K562 (cell line): Measurements from ENCODE around the gene PPP1R13B. TPM values are rescaled to one million over a fixed set of nuclear protein-coding genes. Genes with fewer than 3 reads are reported as not detected.
A peak's percentile ranks its signal among the peaks of the same experiment; 100 is the strongest.

Experiments
- ATAC-seq: fragments of 200-7000 bp; cut with Tn5 transposase; 3 replicates; pipeline ENCODE4 v1.9.1; 2020; ENCODE audit warnings: moderate library complexity
- BruUV-seq: library from RNA; stranded (reverse); fragments of 400-500 nt; replicated peaks from 2 replicates; lab custom pipeline; 2021; lab: Mats Ljungman, UMichigan
- CTCF ChIA-PET: fragments of 300-600 bp; formaldehyde crosslinking; extraction: SDS; loops from one replicate; lab custom pipeline; 2021; ENCODE audit warnings: low intra/inter-chr PET ratio; lab: Yijun Ruan, JAX
- POLR2A ChIA-PET: fragments of 300-600, 350-650 bp; sonication (Branson Sonifier 250); formaldehyde crosslinking; extraction: SDS; loops from one replicate; lab custom pipeline; 2021; ENCODE audit warnings: antibody characterized with exemption, inconsistent platforms; lab: Yijun Ruan, JAX
- DNase-seq, 4 experiments: peaks; one replicate each; pipeline versions ENCODE4 v3.0.0 to v3.0.0-alpha.2; 2011 to 2018; ENCODE audit warnings: low spot score in 3 of 4, mixed read lengths in 3 of 4; ENCODE audit errors: extremely low read depth in 1 of 4
- FAIRE-seq: peaks from 2 replicates; lab custom pipeline; 2011; peaks lifted over from hg19 to GRCh38; lab: Jason Lieb, UNC
- H2AFZ ChIP-seq: 2 replicates; pipeline ENCODE4 v1.6.0; 2011; ENCODE audit warnings: low read depth, low read length, control low read depth, inconsistent platforms
- H3K27ac ChIP-seq: fragments of 200-600 bp; 3 replicates; pipeline ENCODE4 v1.8.0; 2011; ENCODE audit warnings: low read depth, mild to moderate bottlenecking, control low read depth, inconsistent platforms, low read length, moderate library complexity, mixed read lengths; ENCODE audit errors: extremely low read depth
- H3K27me3 ChIP-seq, 2 experiments: fragments of 300-600 bp in 1 of 2; 2 replicates in 1 of 2; 3 replicates in 1 of 2; pipeline versions ENCODE4 v1.6.0 to v1.8.0; 2011; ENCODE audit warnings: inconsistent platforms in 2 of 2, low read length in 2 of 2, mild to moderate bottlenecking in 1 of 2, mixed read lengths in 1 of 2, moderate library complexity in 1 of 2; ENCODE audit not compliant: control insufficient read depth in 2 of 2, insufficient read depth in 2 of 2
- H3K36me3 ChIP-seq: fragments of 300-600 bp; 3 replicates; pipeline ENCODE4 v1.8.0; 2011; ENCODE audit warnings: mild to moderate bottlenecking, low read length, inconsistent platforms; ENCODE audit not compliant: control insufficient read depth, insufficient read depth
- H3K4me1 ChIP-seq, 2 experiments: fragments of 200-600 bp in 1 of 2; replicated peaks in 1 of 2; 2 replicates in 1 of 2; 3 replicates in 1 of 2; pipeline versions ENCODE4 v1.5.1 to v1.8.0; 2011; ENCODE audit warnings: inconsistent platforms in 2 of 2, low read length in 2 of 2, mild to moderate bottlenecking in 1 of 2, mixed read lengths in 1 of 2, moderate library complexity in 1 of 2; ENCODE audit not compliant: control insufficient read depth in 2 of 2, insufficient read depth in 2 of 2
- H3K4me2 ChIP-seq: 2 replicates; pipeline ENCODE4 v1.6.1; 2011; ENCODE audit warnings: low read length, control low read depth, inconsistent platforms, mixed read lengths; ENCODE audit not compliant: insufficient read depth
- H3K4me3 ChIP-seq: fragments of 200-600 bp; sonication (generic), shearing (Covaris generic); 2 replicates; pipeline ENCODE4 v1.5.1; 2016; ENCODE audit warnings: control low read depth, inconsistent platforms
- H3K79me2 ChIP-seq: fragments of 200-600 bp; 3 replicates; pipeline ENCODE4 v1.8.0; 2011; ENCODE audit warnings: low read length, inconsistent platforms; ENCODE audit not compliant: control insufficient read depth, insufficient read depth
- H3K9ac ChIP-seq, 2 experiments: 2 replicates each; pipeline versions ENCODE4 v1.6.0 to v1.6.1; 2011; ENCODE audit warnings: low read depth in 2 of 2, low read length in 2 of 2, control low read depth in 1 of 2, inconsistent platforms in 1 of 2, mild to moderate bottlenecking in 1 of 2, mixed read lengths in 1 of 2; ENCODE audit not compliant: insufficient read depth in 1 of 2
- H3K9me1 ChIP-seq: one replicate; pipeline ENCODE4 v1.6.0; 2011; ENCODE audit warnings: inconsistent platforms, mild to moderate bottlenecking, low read length, moderate library complexity; ENCODE audit not compliant: control insufficient read depth, insufficient read depth
- H3K9me3 ChIP-seq: replicated peaks from 2 replicates; pipeline ENCODE4 v1.5.1; 2011; ENCODE audit warnings: low read depth, low read length, inconsistent platforms; ENCODE audit not compliant: control insufficient read depth, insufficient read depth
- H4K20me1 ChIP-seq: replicated peaks from 2 replicates; pipeline ENCODE4 v1.6.1; 2011; ENCODE audit warnings: low read length, inconsistent platforms, mixed read lengths; ENCODE audit not compliant: control insufficient read depth, insufficient read depth
- BRF2 ChIP-seq: IDR thresholded peaks from 3 replicates; pipeline ENCODE4 v1.6.1; 2011; ENCODE audit warnings: borderline replicate concordance, mild to moderate bottlenecking; ENCODE audit not compliant: insufficient read length, insufficient read depth
- C11orf30 ChIP-seq: fragments of 450-650 bp; IDR thresholded peaks from 2 replicates; pipeline ENCODE4 v1.6.1; 2016; ENCODE audit warnings: low read depth, mild to moderate bottlenecking
- ELK3 ChIP-seq: fragments of 450-650 bp; formaldehyde crosslinking; IDR thresholded peaks from 2 replicates; pipeline ENCODE4 v1.4.0; 2020; ENCODE audit warnings: mild to moderate bottlenecking
- L3MBTL2 ChIP-seq: fragments of 450-650 bp; IDR thresholded peaks from 2 replicates; pipeline ENCODE4 v1.6.1; 2016; ENCODE audit warnings: mild to moderate bottlenecking, moderate library complexity
- SRSF7 ChIP-seq: fragments of 200-400 bp; formaldehyde crosslinking; optimal IDR thresholded peaks from 2 replicates; pipeline ENCODE3; 2017; ENCODE audit warnings: mild to moderate bottlenecking, low read depth, low read length
- TRIM24 ChIP-seq, 2 experiments: fragments of 450-650 bp; IDR thresholded peaks; 2 replicates each; pipeline ENCODE4 v1.6.1; 2016
- ZMIZ1 ChIP-seq, 2 experiments: fragments of 150-350 bp in 1 of 2; IDR thresholded peaks; 2 replicates each; pipeline ENCODE4 v1.6.1; 2012 to 2016; ENCODE audit warnings: low read depth in 2 of 2, low read length in 2 of 2, mild to moderate bottlenecking in 1 of 2, moderate library complexity in 1 of 2
- WGBS: fragments of 100-300 bp; shearing (Covaris generic); methylation state at CpG from one replicate; pipeline ENCODE4 v1.1.6; 2016; ENCODE audit warnings: low coverage, mixed read lengths; ENCODE audit not compliant: insufficient coverage; ENCODE audit errors: missing lambda C conversion rate; 5-methylcytosine and 5-hydroxymethylcytosine counted together
- in situ Hi-C: fragments of 300-500 bp; cut with MboI; formaldehyde crosslinking; loops from 4 replicates; pipeline ENCODE4 v1.15.0; 2018; ENCODE audit warnings: inconsistent platforms, mixed read lengths
- intact Hi-C: fragments of 100-400 bp; cut with micrococcal nuclease; formaldehyde crosslinking; loops from 2 replicates; pipeline ENCODE4 v1.14.2; 2022
- polyA plus RNA-seq, 8 experiments: library from polyadenylated mRNA; depleted of rRNA in 4 of 8; stranded (reverse) in 5 of 8; unstranded in 3 of 8; fragments of >200 nt; fragmentation: Nextera tagmentation in 2 of 8; fragmentation: Illumina TruSeq in 1 of 8; extraction: Ambion mirVana in 2 of 8; extraction: Trizol in 1 of 8; gene quantifications; 2 replicates each; pipeline versions ENCODE4 v1.2.1 to v1.2.3, GENCODE V29; 2011 to 2014; ENCODE audit warnings: inconsistent platforms in 1 of 8, missing spikeins in 1 of 8
- total RNA-seq, 7 experiments: library from RNA; depleted of rRNA in 6 of 7; stranded (reverse); fragments of >200 nt in 6 of 7; fragmentation: Illumina TruSeq in 2 of 7; extraction: Trizol in 2 of 7; gene quantifications; 2 replicates each; pipeline versions ENCODE4 v1.2.1 to v1.2.3, GENCODE V29; 2011 to 2021; ENCODE audit warnings: low replicate concordance in 1 of 7
- TF ChIP-seq, protein P1 (sequence below), 2 experiments: fragments of 450-650 bp in 1 of 2; sonication (generic) in 1 of 2; formaldehyde crosslinking in 1 of 2; IDR thresholded peaks in 1 of 2; conservative IDR thresholded peaks in 1 of 2; 2 replicates each; pipeline versions ENCODE4 v1.6.1 to v1.8.1; 2016 to 2023; ENCODE audit warnings: mild to moderate bottlenecking in 2 of 2, moderate library complexity in 2 of 2, inconsistent platforms in 1 of 2, missing genetic modification reagents in 1 of 2

Gene PPP1R13B
- total and polyA plus RNA-seq, 9 of the 15 experiments (the other 6 are each of a cell fraction or from before 2014, with no cell fraction given), result 0.03 to 1.7 (median 0.15) TPM

- H3K9ac ChIP-seq, result no peak overlapping the region
- no peaks in the 10 kb centered on the region for H3K9me3 ChIP-seq
- no peaks in the 10 kb centered on the region for H3K4me1 ChIP-seq
- no peak overlapping the region for H2AFZ ChIP-seq
- no TSS peak for BruUV-seq
- WGBS, result 15% methylated on average over 8 of the region's 8 CpGs
- no peaks in the 10 kb centered on the region for H3K79me2 ChIP-seq
- H3K9me1 ChIP-seq, result no peaks in the 10 kb centered on the region
- TF ChIP-seq ZMIZ1 (IDR thresholded peaks at IDR 0.05; ENCODE audit: low read depth in 2 of 2, low read length in 2 of 2), result no peak
- TF ChIP-seq, all 486 proteins: peak for 0
- H3K27ac ChIP-seq, result no peak overlapping the region
- in situ Hi-C loops (no loop called here), intact Hi-C loops (no loop called here)
- H3K4me3 ChIP-seq, result no peak overlapping the region
- no peaks in the 10 kb centered on the region for H4K20me1 ChIP-seq
- FAIRE-seq (no peak), ATAC-seq (no peak), DNase-seq (no peak)
- POLR2A ChIA-PET, result no interaction called here
- CTCF ChIA-PET, result no interaction called here
- no peak overlapping the region for H3K4me2 ChIP-seq
- H3K27me3 ChIP-seq, result peaks cover 0 to 6% of the 10 kb centered on the region in 2 experiments; a peak in 4 of 5 replicates
- no peaks in the 10 kb centered on the region for H3K36me3 ChIP-seq
Observed at GRCh38 chr14:103802356-103802755, 45.0 kb downstream of the PPP1R13B start.

DNA sequence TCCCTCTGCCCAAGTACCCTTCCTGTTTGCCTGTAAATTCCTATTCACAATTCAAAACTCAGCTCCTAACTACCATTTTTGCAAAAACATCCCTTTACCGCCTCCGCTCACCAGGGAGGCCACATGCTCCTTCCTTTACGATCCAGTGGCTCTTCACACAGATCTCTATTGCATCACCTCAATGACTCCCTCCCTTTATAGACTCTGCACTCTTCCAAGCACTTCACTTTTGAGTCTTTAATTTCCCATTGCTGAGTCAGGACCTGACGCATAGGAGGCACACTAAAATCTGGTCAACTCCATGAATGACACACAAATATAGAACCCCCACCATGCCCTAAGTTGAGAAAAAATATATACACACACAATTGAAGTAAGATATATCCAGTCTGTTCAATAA lies 45.9 kb downstream of the PPP1R13B start:
- POLR2A ChIA-PET, result no interaction called here
- Histone ChIP-seq H3K27ac (no peak overlapping the region), H3K36me3 (no peaks in the 10 kb centered on the region), H2AFZ (no peak overlapping the region), H3K79me2 (no peaks in the 10 kb centered on the region), H3K9ac (no peak overlapping the region), H3K4me2 (no peak overlapping the region), H3K9me1 (no peaks in the 10 kb centered on the region), H3K4me3 (no peak overlapping the region), H3K9me3 (no peaks in the 10 kb centered on the region), H3K27me3 (peaks cover 0 to 6% of the 10 kb centered on the region in 2 experiments; a peak in 4 of 5 replicates), H4K20me1 (no peaks in the 10 kb centered on the region), H3K4me1 (no peaks in the 10 kb centered on the region)
- intact Hi-C loops (no loop called here), in situ Hi-C loops (no loop called here)
- FAIRE-seq, result no peak
- DNase-seq, result no peak
- WGBS, result 0% methylated on average over 4 of the region's 4 CpGs
- CTCF ChIA-PET, result no interaction called here
- no TSS peak for BruUV-seq
- peak; percentile 64 for ATAC-seq
- TF ChIP-seq L3MBTL2, result peak; percentile 73
- no peak for TF ChIP-seq BRF2
- TF ChIP-seq SRSF7, result no peak
- no peak for TF ChIP-seq ELK3
- TF ChIP-seq TRIM24 (IDR thresholded peaks at IDR 0.05), result peak in 1 of 2 experiments; percentile 24; a peak in 1 of 4 replicates
- TF ChIP-seq, protein P1, sequence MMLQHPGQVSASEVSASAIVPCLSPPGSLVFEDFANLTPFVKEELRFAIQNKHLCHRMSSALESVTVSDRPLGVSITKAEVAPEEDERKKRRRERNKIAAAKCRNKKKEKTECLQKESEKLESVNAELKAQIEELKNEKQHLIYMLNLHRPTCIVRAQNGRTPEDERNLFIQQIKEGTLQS (IDR thresholded peaks at IDR 0.05), result peak; percentile 92
- TF ChIP-seq, protein P1 (CRISPR knock-in tag; conservative IDR thresholded peaks at IDR 0.05), result no peak
- TF ChIP-seq C11orf30, result peak; percentile 47; the same call in 1 of the 2 replicates
